ENCODE data around the gene LRP4.

GRCh38 chr11:46845440-46845739, 73.0 kb downstream of the LRP4 start:
- TF ChIP-seq POLR2A (IDR thresholded peaks at IDR 0.05) (no peak), CTCF (IDR thresholded peaks at IDR 0.05) (no peak)
